MCF 10A (cell line): Measurements from ENCODE around the gene TMEFF1. TPM values are rescaled to one million over a fixed set of nuclear protein-coding genes. Genes with fewer than 3 reads are reported as not detected.

Experiments used
- BruUV-seq: library from RNA; stranded (reverse); fragments of 400-500 nt; replicated peaks from 2 replicates; lab custom pipeline; 2021; lab: Mats Ljungman, UMichigan
- CTCF ChIA-PET: fragments of 300-600 bp; sonication (Branson Sonifier 250); formaldehyde crosslinking; extraction: SDS; loops from one replicate; lab custom pipeline; 2021; ENCODE audit warnings: antibody characterized with exemption, inconsistent platforms; lab: Yijun Ruan, JAX
- POLR2A ChIA-PET: fragments of 300-600, 350-650 bp; sonication (Branson Sonifier 250); formaldehyde crosslinking; extraction: SDS; loops from one replicate; lab custom pipeline; 2020; ENCODE audit warnings: antibody characterized with exemption, inconsistent platforms; lab: Yijun Ruan, JAX
- DNase-seq: peaks from one replicate; pipeline ENCODE4 v3.0.0-alpha.2; 2018; ENCODE audit not compliant: unreplicated experiment
- H3K27ac Mint-ChIP-seq: one replicate; pipeline ENCODE4 v1.8.0; 2022; ENCODE audit warnings: mild to moderate bottlenecking, low read depth, mixed read lengths; ENCODE audit not compliant: unreplicated experiment
- H3K27me3 Mint-ChIP-seq: one replicate; pipeline ENCODE4 v1.8.0; 2022; ENCODE audit warnings: mixed read lengths; ENCODE audit not compliant: insufficient read depth, unreplicated experiment
- H3K36me3 Mint-ChIP-seq: one replicate; pipeline ENCODE4 v1.8.0; 2022; ENCODE audit warnings: mild to moderate bottlenecking, moderate library complexity, mixed read lengths; ENCODE audit not compliant: insufficient read depth, unreplicated experiment
- H3K4me1 Mint-ChIP-seq: one replicate; pipeline ENCODE4 v1.8.0; 2022; ENCODE audit warnings: mixed read lengths; ENCODE audit not compliant: insufficient read depth, unreplicated experiment
- H3K4me3 Mint-ChIP-seq: one replicate; pipeline ENCODE4 v1.8.0; 2022; ENCODE audit warnings: mild to moderate bottlenecking, moderate library complexity, mixed read lengths; ENCODE audit not compliant: unreplicated experiment
- H3K9me3 Mint-ChIP-seq: one replicate; pipeline ENCODE4 v1.8.0; 2022; ENCODE audit warnings: mixed read lengths; ENCODE audit not compliant: unreplicated experiment
- intact Hi-C: fragments of 100-400 bp; cut with micrococcal nuclease; formaldehyde crosslinking; loops from 2 replicates; pipeline ENCODE4 v1.14.1; 2022
- total RNA-seq: library from RNA; stranded (reverse); gene quantifications from 2 replicates; pipeline ENCODE4 v1.2.3, GENCODE V29; 2022
- TF ChIP-seq, protein P1 (sequence below): fragments of 200-600 bp; IDR thresholded peaks from one replicate; pipeline ENCODE4 v1.8.0; 2022; ENCODE audit warnings: antibody characterized with exemption, mild to moderate bottlenecking; ENCODE audit not compliant: unreplicated experiment

Gene TMEFF1
- total RNA-seq, 1 experiment from 2014 or later: 0.28 TPM

DNA sequence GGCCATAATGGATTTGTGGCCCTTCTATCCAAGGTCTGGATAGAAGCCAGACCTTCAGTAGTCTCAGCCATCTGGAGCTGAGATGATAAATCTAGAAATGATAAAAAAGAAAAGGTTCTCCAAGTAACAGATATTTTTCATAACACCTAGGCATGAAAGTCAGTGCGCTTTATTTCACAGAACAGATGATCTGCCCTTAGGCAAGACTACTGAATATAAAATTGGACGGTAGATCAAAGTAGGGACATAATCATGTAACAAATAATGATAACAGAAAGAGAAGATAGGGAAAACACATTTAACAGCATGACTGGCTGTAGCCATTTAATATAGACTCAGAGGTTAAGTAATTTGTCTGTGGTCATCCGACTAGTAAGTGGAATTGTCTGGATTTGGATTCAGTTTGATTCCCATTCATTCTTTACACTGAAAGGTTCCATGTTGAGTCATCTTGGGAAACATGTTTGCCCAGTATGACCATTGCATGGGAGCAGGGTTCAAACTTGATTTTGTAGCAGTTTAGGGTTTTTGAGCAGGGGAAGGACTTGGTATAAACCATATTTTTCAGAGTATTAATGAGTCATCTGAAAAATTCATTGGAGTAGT, 100.8 kb downstream of the TMEFF1 start:
- no peak for DNase-seq
- intact Hi-C loops: no loop called here
- POLR2A ChIA-PET: no interaction called here
- no peak overlapping the region for H3K27ac Mint-ChIP-seq
- TF ChIP-seq, protein P1, sequence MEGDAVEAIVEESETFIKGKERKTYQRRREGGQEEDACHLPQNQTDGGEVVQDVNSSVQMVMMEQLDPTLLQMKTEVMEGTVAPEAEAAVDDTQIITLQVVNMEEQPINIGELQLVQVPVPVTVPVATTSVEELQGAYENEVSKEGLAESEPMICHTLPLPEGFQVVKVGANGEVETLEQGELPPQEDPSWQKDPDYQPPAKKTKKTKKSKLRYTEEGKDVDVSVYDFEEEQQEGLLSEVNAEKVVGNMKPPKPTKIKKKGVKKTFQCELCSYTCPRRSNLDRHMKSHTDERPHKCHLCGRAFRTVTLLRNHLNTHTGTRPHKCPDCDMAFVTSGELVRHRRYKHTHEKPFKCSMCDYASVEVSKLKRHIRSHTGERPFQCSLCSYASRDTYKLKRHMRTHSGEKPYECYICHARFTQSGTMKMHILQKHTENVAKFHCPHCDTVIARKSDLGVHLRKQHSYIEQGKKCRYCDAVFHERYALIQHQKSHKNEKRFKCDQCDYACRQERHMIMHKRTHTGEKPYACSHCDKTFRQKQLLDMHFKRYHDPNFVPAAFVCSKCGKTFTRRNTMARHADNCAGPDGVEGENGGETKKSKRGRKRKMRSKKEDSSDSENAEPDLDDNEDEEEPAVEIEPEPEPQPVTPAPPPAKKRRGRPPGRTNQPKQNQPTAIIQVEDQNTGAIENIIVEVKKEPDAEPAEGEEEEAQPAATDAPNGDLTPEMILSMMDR: no peak
- CTCF ChIA-PET: interaction anchor here (0.6 to 1.5 kb wide), 2 partner anchors 22 to 1367 kb away, joined by 4 to 6 read pairs; no protein-coding TSS in a partner anchor
- H3K9me3 Mint-ChIP-seq: no peaks in the 10 kb centered on the region
- H3K4me1 Mint-ChIP-seq: no peaks in the 10 kb centered on the region
- no peak overlapping the region for H3K4me3 Mint-ChIP-seq
- no peaks in the 10 kb centered on the region for H3K27me3 Mint-ChIP-seq
- BruUV-seq: no TSS peak
- H3K36me3 Mint-ChIP-seq: no peaks in the 10 kb centered on the region

DNA sequence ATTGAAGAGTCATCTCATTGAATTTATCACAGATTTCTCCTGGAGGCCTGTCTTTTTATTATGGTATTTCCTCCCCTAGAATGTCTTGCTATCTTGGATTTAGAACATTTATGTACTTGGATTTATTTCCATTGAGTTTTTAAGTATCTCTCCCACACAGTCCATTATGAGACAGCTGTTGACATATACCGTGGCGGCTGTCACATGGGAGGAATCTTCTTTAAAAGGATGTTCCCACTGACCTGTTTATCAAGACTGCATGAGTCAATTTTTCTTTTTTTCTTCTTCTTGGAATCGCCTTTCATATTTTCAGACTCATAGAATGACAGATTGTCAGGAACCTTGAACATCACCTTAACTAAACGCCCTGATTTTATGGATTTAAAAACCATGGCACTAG, 102.1 kb downstream of the TMEFF1 start:
- CTCF ChIA-PET: interaction anchor here (0.6 kb wide), 1 partner anchor 1443 kb away, joined by 3 read pairs; no protein-coding TSS in a partner anchor
- no peak for DNase-seq
- Mint-ChIP-seq H3K9me3 (no peaks in the 10 kb centered on the region), H3K27me3 (no peaks in the 10 kb centered on the region), H3K27ac (no peak overlapping the region), H3K36me3 (no peaks in the 10 kb centered on the region), H3K4me1 (no peaks in the 10 kb centered on the region), H3K4me3 (no peak overlapping the region)
- TF ChIP-seq, protein P1: no peak
- intact Hi-C loops: no loop called here
- no TSS peak for BruUV-seq
- POLR2A ChIA-PET: no interaction called here

DNA sequence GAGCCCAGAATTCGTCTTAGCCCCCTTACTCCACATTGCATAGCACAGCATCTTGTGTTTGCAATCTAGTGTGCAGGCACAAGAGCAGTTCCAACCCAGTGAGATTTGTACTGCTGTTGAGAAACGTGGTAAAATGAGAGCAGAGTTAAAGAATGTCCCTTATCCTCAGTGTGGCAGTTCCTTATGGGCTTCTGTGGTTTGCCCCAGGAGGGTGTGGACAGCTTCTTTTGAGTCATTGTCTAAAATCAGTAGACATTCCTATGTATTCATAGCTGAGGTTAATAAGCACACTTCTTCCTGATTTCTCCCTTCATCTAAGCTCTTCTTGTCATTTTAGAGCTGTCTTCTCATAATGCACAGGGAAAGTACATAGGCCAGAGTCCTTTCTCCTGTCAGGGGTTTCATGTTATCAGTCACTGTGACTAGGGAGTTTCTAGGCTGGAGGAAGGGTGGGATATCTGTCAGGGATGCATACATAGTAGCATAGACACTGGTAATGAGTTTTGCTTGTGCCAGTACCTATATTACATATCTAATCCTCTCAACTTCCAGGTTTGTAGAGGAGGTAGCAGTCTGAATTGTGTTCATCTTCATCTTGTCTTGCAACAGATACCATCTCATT, 102.9 kb downstream of the TMEFF1 start:
- DNase-seq: no peak
- intact Hi-C loops: no loop called here
- POLR2A ChIA-PET: no interaction called here
- Mint-ChIP-seq H3K4me1 (no peaks in the 10 kb centered on the region), H3K27me3 (no peaks in the 10 kb centered on the region), H3K9me3 (no peaks in the 10 kb centered on the region), H3K4me3 (no peak overlapping the region), H3K36me3 (no peaks in the 10 kb centered on the region), H3K27ac (no peak overlapping the region)
- BruUV-seq: no TSS peak
- TF ChIP-seq, protein P1: no peak
- CTCF ChIA-PET: no interaction called here

DNA sequence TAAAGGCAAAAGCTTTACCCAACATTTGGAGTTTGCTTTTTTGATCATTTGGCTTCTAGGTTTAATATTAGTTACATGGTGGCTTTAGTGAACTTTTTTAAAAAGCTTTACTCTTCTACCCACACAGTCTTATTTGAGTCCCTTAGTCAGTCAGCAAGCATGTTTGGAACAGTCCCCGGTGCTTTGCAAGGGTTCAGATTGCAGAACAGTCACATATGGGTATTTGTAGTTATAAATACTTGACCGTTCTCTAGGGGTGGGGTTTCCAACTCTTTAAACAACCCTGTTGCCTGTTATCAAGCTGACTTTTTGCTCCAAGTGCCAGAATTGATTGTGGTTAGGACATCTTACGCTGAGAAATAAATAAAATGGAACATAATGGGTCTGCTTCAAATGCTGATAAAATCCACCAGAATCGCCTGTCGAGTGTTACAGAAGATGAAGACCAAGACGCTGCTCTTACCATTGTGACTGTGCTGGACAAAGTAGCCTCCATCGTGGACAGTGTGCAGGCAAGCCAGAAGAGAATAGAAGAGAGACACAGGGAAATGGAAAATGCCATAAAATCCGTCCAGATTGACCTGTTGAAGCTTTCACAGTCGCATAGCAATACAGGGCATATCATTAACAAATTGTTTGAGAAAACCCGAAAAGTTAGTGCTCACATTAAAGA, 105.0 kb downstream of the TMEFF1 start, which contains the start of gene CAVIN4:
Gene CAVIN4, plus strand, starts transcription at position 304 of the 673 bp plus-strand sequence. Its CDS starts 65 bp downstream, at position 369.
- Mint-ChIP-seq H3K27me3 (no peaks in the 10 kb centered on the region), H3K27ac (no peak within 1 kb of the TSS), H3K36me3 (no peaks in the 10 kb centered on the region), H3K4me1 (no peaks in the 10 kb centered on the region), H3K9me3 (no peaks in the 10 kb centered on the region), H3K4me3 (no peak within 1 kb of the TSS)
- TF ChIP-seq, protein P1: no peak
- no peak for DNase-seq
- intact Hi-C loops: no loop called here
- CTCF ChIA-PET: interaction anchor here (0.6 kb wide), 1 partner anchor 18 kb away, joined by 3 read pairs; no protein-coding TSS in a partner anchor
- POLR2A ChIA-PET: interaction anchor here (0.6 kb wide), 1 partner anchor 541 kb away, joined by 4 read pairs; no protein-coding TSS in a partner anchor
- BruUV-seq: no TSS peak
